MM.1S (cell line): Measurements from ENCODE around the gene PLA2G4E.

ENCODE experiments used
- DNase-seq: peaks from one replicate; pipeline ENCODE4 v3.0.0-alpha.2; 2015
- H2AFZ ChIP-seq: fragments of 300-600 bp; sonication (generic); 2 replicates; pipeline ENCODE4 v1.6.0; 2016; ENCODE audit warnings: antibody characterized with exemption, low read length
- H3F3A ChIP-seq: fragments of 300-600 bp; sonication (generic); 2 replicates; pipeline ENCODE4 v1.6.1; 2016; ENCODE audit warnings: mild to moderate bottlenecking, antibody characterized with exemption, low read length, moderate library complexity, mixed read lengths; ENCODE audit not compliant: insufficient read depth
- H3K27ac ChIP-seq: fragments of 300-600 bp; sonication (generic); 2 replicates; pipeline ENCODE4 v1.5.1; 2016; ENCODE audit warnings: mild to moderate bottlenecking, low read length
- H3K27me3 ChIP-seq: fragments of 300-600 bp; sonication (generic); replicated peaks from 2 replicates; pipeline ENCODE4 v1.6.0; 2016; ENCODE audit warnings: low read length; ENCODE audit not compliant: insufficient read depth
- H3K36me3 ChIP-seq: fragments of 300-600 bp; sonication (generic); replicated peaks from 2 replicates; pipeline ENCODE4 v1.6.1; 2016; ENCODE audit warnings: mild to moderate bottlenecking, low read length, mixed read lengths; ENCODE audit not compliant: insufficient read depth
- H3K4me1 ChIP-seq: fragments of 300-600 bp; sonication (generic); 2 replicates; pipeline ENCODE4 v1.6.1; 2016; ENCODE audit warnings: low read length, mixed read lengths
- H3K4me2 ChIP-seq: fragments of 300-600 bp; sonication (generic); 2 replicates; pipeline ENCODE4 v1.6.0; 2016; ENCODE audit warnings: low read depth, low read length
- H3K4me3 ChIP-seq: fragments of 300-600 bp; sonication (generic); 2 replicates; pipeline ENCODE4 v1.5.1; 2016; ENCODE audit warnings: low read length, mixed read lengths
- H3K79me2 ChIP-seq: fragments of 300-600 bp; sonication (generic); 2 replicates; pipeline ENCODE4 v1.6.1; 2016; ENCODE audit warnings: mixed run types, low read length, mixed read lengths
- H3K9ac ChIP-seq: fragments of 300-600 bp; sonication (generic); 2 replicates; pipeline ENCODE4 v1.6.1; 2016; ENCODE audit warnings: low read length, mixed read lengths
- H3K9me2 ChIP-seq: fragments of 300-600 bp; sonication (generic); replicated peaks from 2 replicates; pipeline ENCODE4 v1.6.1; 2016; ENCODE audit warnings: mild to moderate bottlenecking, low read length, mixed read lengths; ENCODE audit not compliant: insufficient read depth
- H3K9me3 ChIP-seq: fragments of 300-600 bp; sonication (generic); replicated peaks from 2 replicates; pipeline ENCODE4 v1.6.1; 2016; ENCODE audit warnings: mild to moderate bottlenecking, low read length, mixed read lengths; ENCODE audit not compliant: insufficient read depth
- H4K20me1 ChIP-seq: fragments of 300-600 bp; sonication (generic); 2 replicates; pipeline ENCODE4 v1.6.1; 2016; ENCODE audit warnings: mild to moderate bottlenecking, low read length, moderate library complexity, mixed read lengths; ENCODE audit not compliant: insufficient read depth
- CTCF ChIP-seq: fragments of 300-600 bp; sonication (generic); IDR thresholded peaks from 2 replicates; pipeline ENCODE4 v1.5.1; 2016; ENCODE audit warnings: antibody characterized with exemption, low read length, mixed read lengths
- EZH2 ChIP-seq: fragments of 300-600 bp; sonication (generic); optimal IDR thresholded peaks from 2 replicates; pipeline ENCODE3; 2017; ENCODE audit warnings: low read depth, mild to moderate bottlenecking, antibody characterized with exemption, low read length, mixed read lengths
- EZH2phosphoT487 ChIP-seq: fragments of 300-600 bp; sonication (generic); IDR thresholded peaks from 2 replicates; pipeline ENCODE4 v1.6.1; 2018; ENCODE audit warnings: antibody characterized with exemption, low read length

PLA2G4E gene

GRCh38 chr15:41999290-42000285 is 21.3 kb downstream of the PLA2G4E start:
- Histone ChIP-seq H3F3A (no peaks in the 10 kb centered on the region), H3K4me2 (no peak overlapping the region)
- TF ChIP-seq EZH2phosphoT487 (no peak), CTCF (no peak), EZH2 (no peak)

GRCh38 chr15:41997845-41998244 is 23.0 kb downstream of the PLA2G4E start:
- Histone ChIP-seq H3K27ac (no peak overlapping the region), H3F3A (no peaks in the 10 kb centered on the region), H3K4me1 (no peaks in the 10 kb centered on the region), H4K20me1 (no peaks in the 10 kb centered on the region), H3K9ac (no peak overlapping the region), H3K27me3 (no peaks in the 10 kb centered on the region), H2AFZ (no peak overlapping the region), H3K9me2 (no peaks in the 10 kb centered on the region), H3K36me3 (no peaks in the 10 kb centered on the region), H3K9me3 (no peaks in the 10 kb centered on the region), H3K4me3 (no peak overlapping the region), H3K79me2 (no peaks in the 10 kb centered on the region), H3K4me2 (no peak overlapping the region)
- DNase-seq: no peak
- TF ChIP-seq EZH2 (no peak), EZH2phosphoT487 (no peak), CTCF (no peak)

More at GRCh38 chr15:41999290-42000285, 21.3 kb downstream of the PLA2G4E start:
- no peaks in the 10 kb centered on the region for H4K20me1 ChIP-seq
- no peaks in the 10 kb centered on the region for H3K4me1 ChIP-seq
- H3K9ac ChIP-seq: no peak overlapping the region
- DNase-seq: no peak
- no peak overlapping the region for H2AFZ ChIP-seq
- no peaks in the 10 kb centered on the region for H3K9me3 ChIP-seq
- no peaks in the 10 kb centered on the region for H3K27me3 ChIP-seq
- H3K36me3 ChIP-seq: no peaks in the 10 kb centered on the region
- no peak overlapping the region for H3K27ac ChIP-seq
- H3K9me2 ChIP-seq: no peaks in the 10 kb centered on the region
- no peaks in the 10 kb centered on the region for H3K79me2 ChIP-seq
- no peak overlapping the region for H3K4me3 ChIP-seq

- H3K4me3 ChIP-seq: no peak overlapping the region
- H3K4me1 ChIP-seq: no peaks in the 10 kb centered on the region
- no peaks in the 10 kb centered on the region for H3K79me2 ChIP-seq
- H4K20me1 ChIP-seq: no peaks in the 10 kb centered on the region
- no peak for DNase-seq
- TF ChIP-seq EZH2phosphoT487 (no peak), CTCF (no peak), EZH2 (no peak)
- no peaks in the 10 kb centered on the region for H3K9me2 ChIP-seq
- no peaks in the 10 kb centered on the region for H3K9me3 ChIP-seq
- no peaks in the 10 kb centered on the region for H3K36me3 ChIP-seq
- H3F3A ChIP-seq: no peaks in the 10 kb centered on the region
- no peak overlapping the region for H3K4me2 ChIP-seq
- no peak overlapping the region for H3K9ac ChIP-seq
- H3K27me3 ChIP-seq: no peaks in the 10 kb centered on the region
- H2AFZ ChIP-seq: no peak overlapping the region
- H3K27ac ChIP-seq: no peak overlapping the region
Observed at GRCh38 chr15:41996921-41997592, 23.8 kb downstream of the PLA2G4E start.
